H1 (cell line): ENCODE measurements around the gene PKD2L2. TPM values are rescaled to one million over a fixed set of nuclear protein-coding genes. Genes with fewer than 3 reads are reported as not detected.

Source experiments
- ATF2 ChIP-seq: IDR thresholded peaks from 2 replicates; pipeline ENCODE4 v1.6.1; 2012; ENCODE audit warnings: low read length, inconsistent platforms
- CHD7 ChIP-seq: fragments of 300-600 bp; sonication (generic); IDR thresholded peaks from 2 replicates; pipeline ENCODE4 v1.7.1; 2012; ENCODE audit warnings: low read length, moderate library complexity, mild to moderate bottlenecking, inconsistent platforms; ENCODE audit not compliant: insufficient replicate concordance
- JUN ChIP-seq: IDR thresholded peaks from 2 replicates; pipeline ENCODE4 v1.6.1; 2011; ENCODE audit warnings: low read depth, mild to moderate bottlenecking, improper control_type of control experiment, low read length
- KDM1A ChIP-seq: fragments of 200-600, 300-600 bp; sonication (generic); IDR thresholded peaks from 2 replicates; pipeline ENCODE4 v1.7.1; 2016; ENCODE audit warnings: mild to moderate bottlenecking, low read length, borderline replicate concordance
- POLR2AphosphoS5 ChIP-seq: IDR thresholded peaks from 2 replicates; pipeline ENCODE4 v1.6.1; 2011; ENCODE audit warnings: low read depth, low read length
- SIX5 ChIP-seq: IDR thresholded peaks from 2 replicates; pipeline ENCODE4 v1.6.1; 2011; ENCODE audit warnings: mild to moderate bottlenecking, low read depth, low read length
- ZNF274 ChIP-seq: IDR thresholded peaks from 2 replicates; pipeline ENCODE4 v1.7.0; 2012; ENCODE audit warnings: low read length, borderline replicate concordance; ENCODE audit errors: extremely low read depth
- polyA plus RNA-seq, 7 experiments: library from polyadenylated mRNA; depleted of rRNA in 3 of 7; stranded (reverse) in 5 of 7; unstranded in 2 of 7; fragments of >200 nt in 5 of 7; fragments of 200-250 nt in 2 of 7; gene quantifications; 1 replicate in 5 of 7; 2 replicates in 1 of 7; 4 replicates in 1 of 7; pipeline versions ENCODE4 v1.2.1 to v1.2.3, GENCODE V29; 2011 to 2013; ENCODE audit warnings: missing spikeins in 2 of 7, mixed read lengths in 2 of 7
- total RNA-seq: library from RNA; stranded (reverse); fragmentation: NEBNext Ultra II Directional; extraction: Animal tissue kit (Norgen Biotek cat#: 25700); gene quantifications from 2 replicates; pipeline ENCODE4 v1.2.1, GENCODE V29; 2021

Gene PKD2L2
- total and polyA plus RNA-seq, 2 of the 8 experiments (the other 6 are each of a cell fraction or from before 2014, with no cell fraction given), result not detected

GRCh38 chr5:137938751-137939143 is 49.5 kb downstream of the PKD2L2 start (continued):
- no peak for TF ChIP-seq CHD7
- no peak for TF ChIP-seq ZNF274
- no peak for TF ChIP-seq ATF2
- no peak for TF ChIP-seq POLR2AphosphoS5
- no peak for TF ChIP-seq SIX5
- no peak for TF ChIP-seq JUN
- no peak for TF ChIP-seq KDM1A
